Cardiac muscle cell (in vitro differentiated cells and primary cell): Measurements from ENCODE around the gene HMGB2. TPM values are rescaled to one million over a fixed set of nuclear protein-coding genes. Genes with fewer than 3 reads are reported as not detected.
A peak's percentile ranks its signal among the peaks of the same experiment; 100 is the strongest.

ENCODE experiments used
- DNase-seq, 2 donors: peaks; one replicate each; pipeline versions ENCODE4 v3.0.0 to v3.0.0-alpha.2; 2010 to 2017; ENCODE audit warnings: low read depth in 1 of 2, low spot score in 1 of 2
- H3K27ac ChIP-seq: fragments of 200-600 bp; sonication (generic); 2 replicates; pipeline ENCODE4 v1.5.1; 2016
- H3K27me3 ChIP-seq: fragments of 200-600 bp; sonication (generic); 2 replicates; pipeline ENCODE4 v1.6.0; 2016; ENCODE audit warnings: control low read depth
- H3K36me3 ChIP-seq: fragments of 200-600 bp; sonication (generic); 2 replicates; pipeline ENCODE4 v1.5.1; 2016; ENCODE audit warnings: control low read depth
- H3K4me1 ChIP-seq: fragments of 200-600 bp; sonication (generic); 2 replicates; pipeline ENCODE4 v1.8.1; 2017; ENCODE audit warnings: low read depth, mild to moderate bottlenecking, mixed run types
- H3K4me3 ChIP-seq: fragments of 200-600 bp; sonication (generic); 2 replicates; pipeline ENCODE4 v1.5.1; 2016; ENCODE audit warnings: mild to moderate bottlenecking
- H3K9me3 ChIP-seq: fragments of 200-600 bp; sonication (generic); 2 replicates; pipeline ENCODE4 v1.5.1; 2017; ENCODE audit warnings: low read depth, mild to moderate bottlenecking, control low read depth
- polyA plus RNA-seq: library from polyadenylated mRNA; unstranded; fragments of >200 nt; fragmentation: Nextera tagmentation; extraction: Ambion mirVana; gene quantifications from 2 replicates; pipeline ENCODE4 v1.2.1, GENCODE V29; 2016
- total RNA-seq: library from RNA; depleted of rRNA; stranded (reverse); fragments of >200 nt; gene quantifications from 2 replicates; pipeline ENCODE4 v1.2.3, GENCODE V29; 2016
- TF ChIP-seq, protein P1 (sequence below): IDR thresholded peaks from 2 replicates; pipeline ENCODE4 v1.5.1; 2012; ENCODE audit warnings: low read depth, mild to moderate bottlenecking, low read length

The HMGB2 gene
- total and polyA plus RNA-seq, 2 experiments from 2014 or later = 195 to 443 TPM

- Histone ChIP-seq H3K27me3 (no peaks in the 10 kb centered on the region), H3K36me3 (peaks cover 34% of the 10 kb centered on the region), H3K27ac (no peak overlapping the region), H3K4me1 (peaks cover 3% of the 10 kb centered on the region), H3K4me3 (no peak overlapping the region), H3K9me3 (no peaks in the 10 kb centered on the region)
- no peak for DNase-seq
- TF ChIP-seq, protein P1, sequence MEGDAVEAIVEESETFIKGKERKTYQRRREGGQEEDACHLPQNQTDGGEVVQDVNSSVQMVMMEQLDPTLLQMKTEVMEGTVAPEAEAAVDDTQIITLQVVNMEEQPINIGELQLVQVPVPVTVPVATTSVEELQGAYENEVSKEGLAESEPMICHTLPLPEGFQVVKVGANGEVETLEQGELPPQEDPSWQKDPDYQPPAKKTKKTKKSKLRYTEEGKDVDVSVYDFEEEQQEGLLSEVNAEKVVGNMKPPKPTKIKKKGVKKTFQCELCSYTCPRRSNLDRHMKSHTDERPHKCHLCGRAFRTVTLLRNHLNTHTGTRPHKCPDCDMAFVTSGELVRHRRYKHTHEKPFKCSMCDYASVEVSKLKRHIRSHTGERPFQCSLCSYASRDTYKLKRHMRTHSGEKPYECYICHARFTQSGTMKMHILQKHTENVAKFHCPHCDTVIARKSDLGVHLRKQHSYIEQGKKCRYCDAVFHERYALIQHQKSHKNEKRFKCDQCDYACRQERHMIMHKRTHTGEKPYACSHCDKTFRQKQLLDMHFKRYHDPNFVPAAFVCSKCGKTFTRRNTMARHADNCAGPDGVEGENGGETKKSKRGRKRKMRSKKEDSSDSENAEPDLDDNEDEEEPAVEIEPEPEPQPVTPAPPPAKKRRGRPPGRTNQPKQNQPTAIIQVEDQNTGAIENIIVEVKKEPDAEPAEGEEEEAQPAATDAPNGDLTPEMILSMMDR = no peak
Observed at GRCh38 chr4:173328236-173328901, 5.8 kb downstream of the HMGB2 start.

DNA sequence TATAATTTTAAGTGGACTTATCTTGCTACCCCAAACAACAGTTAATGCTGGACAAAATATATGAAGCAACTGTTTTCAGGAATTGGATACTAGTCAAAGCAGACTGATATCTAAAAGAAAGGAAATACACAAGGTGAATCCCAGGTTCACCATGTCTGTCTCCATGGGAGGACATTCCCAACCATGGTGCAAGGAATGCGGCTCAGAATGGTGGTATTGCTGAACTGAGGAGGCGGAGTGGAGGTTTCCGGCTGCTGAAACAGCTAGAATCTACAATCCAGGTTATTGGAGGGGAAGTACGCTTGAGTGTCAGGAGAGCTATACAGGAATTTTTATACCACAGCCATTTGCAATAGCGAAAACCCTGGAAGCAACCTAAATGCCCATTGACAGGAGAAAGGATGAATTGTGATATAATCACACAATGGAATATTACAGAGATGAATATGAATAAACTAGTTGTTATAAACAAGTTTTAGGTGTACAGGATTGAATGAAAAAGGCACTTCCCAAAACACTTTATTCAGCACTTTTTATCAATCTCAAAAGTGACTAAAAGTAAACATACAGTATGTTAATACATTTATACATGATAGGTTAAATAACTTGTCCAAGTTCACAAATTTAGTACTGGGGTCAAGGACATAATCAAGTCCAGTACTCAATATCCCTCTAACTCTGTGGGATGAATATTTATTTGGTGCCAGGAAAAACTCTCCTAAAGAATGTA is 9.0 kb downstream of the HMGB2 start:
- no peaks in the 10 kb centered on the region for H3K4me1 ChIP-seq
- TF ChIP-seq, protein P1 = no peak
- no peak for DNase-seq
- H3K27ac ChIP-seq = no peak overlapping the region
- peaks cover 9% of the 10 kb centered on the region for H3K36me3 ChIP-seq
- no peaks in the 10 kb centered on the region for H3K9me3 ChIP-seq
- H3K27me3 ChIP-seq = no peaks in the 10 kb centered on the region
- H3K4me3 ChIP-seq = no peak overlapping the region

DNA sequence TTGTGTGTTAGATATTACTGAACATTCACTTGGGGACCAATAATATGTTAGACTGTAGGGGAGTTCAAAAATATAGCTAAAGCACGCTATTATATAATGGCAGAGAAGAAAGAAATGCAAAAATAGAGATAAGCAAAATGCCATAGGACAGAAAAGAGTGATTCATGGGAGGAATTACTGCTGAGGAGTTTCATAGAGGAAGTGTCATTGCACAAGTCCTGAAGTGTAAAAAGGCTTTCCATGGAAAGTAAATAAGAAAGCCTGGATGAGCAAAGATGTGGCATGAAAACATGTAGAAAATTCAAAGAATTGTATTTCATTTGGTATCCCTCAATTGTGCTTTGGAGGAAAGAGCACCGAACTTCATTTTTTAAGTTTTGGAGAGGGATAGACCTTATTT is 14.5 kb downstream of the HMGB2 start:
- TF ChIP-seq, protein P1 = no peak
- H3K27me3 ChIP-seq = no peaks in the 10 kb centered on the region
- peak in 1 of 2 donors; percentile 79 for DNase-seq
- no peaks in the 10 kb centered on the region for H3K9me3 ChIP-seq
- H3K4me1 ChIP-seq = no peaks in the 10 kb centered on the region
- no peak overlapping the region for H3K4me3 ChIP-seq
- no peak overlapping the region for H3K27ac ChIP-seq
- H3K36me3 ChIP-seq = peaks cover 6% of the 10 kb centered on the region

- peak; percentile 41 to 72 for DNase-seq
- Histone ChIP-seq H3K27ac (no peak overlapping the region), H3K9me3 (no peaks in the 10 kb centered on the region), H3K4me1 (no peaks in the 10 kb centered on the region), H3K27me3 (no peaks in the 10 kb centered on the region), H3K36me3 (peaks cover 6% of the 10 kb centered on the region), H3K4me3 (no peak overlapping the region)
- TF ChIP-seq, protein P1 = peak; percentile 21
Observed at GRCh38 chr4:173318648-173319211, 15.4 kb downstream of the HMGB2 start.

DNA sequence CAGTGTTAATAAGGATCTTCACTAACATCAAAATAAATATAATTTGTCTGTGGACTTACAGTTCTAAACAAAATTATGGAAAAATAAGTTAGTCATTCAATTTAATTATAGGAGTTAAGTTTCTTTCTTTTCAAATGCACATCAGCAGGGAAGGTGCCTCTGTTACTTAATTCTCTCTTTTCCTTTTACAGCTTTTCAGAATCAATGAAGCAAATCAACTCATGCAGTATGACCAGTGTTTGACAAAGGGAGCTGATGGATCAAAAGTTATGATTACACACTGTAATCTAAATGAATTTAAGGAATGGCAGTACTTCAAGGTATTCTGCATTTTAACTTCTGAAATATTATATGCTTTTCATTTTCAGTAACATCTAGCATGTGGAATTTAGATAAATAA is 15.9 kb downstream of the HMGB2 start:
- no peaks in the 10 kb centered on the region for H3K9me3 ChIP-seq
- no peaks in the 10 kb centered on the region for H3K4me1 ChIP-seq
- DNase-seq = no peak
- no peak overlapping the region for H3K27ac ChIP-seq
- TF ChIP-seq, protein P1 = no peak
- H3K4me3 ChIP-seq = no peak overlapping the region
- H3K27me3 ChIP-seq = no peaks in the 10 kb centered on the region
- peaks cover 6% of the 10 kb centered on the region for H3K36me3 ChIP-seq
